Activated naive CD8-positive, alpha-beta T cell treated with anti-CD3 and anti-CD28 coated beads, Interleukin-2, amount 50 U/mL, for 24 hours (primary cell): Measurements from ENCODE around the gene PPM1G.

ENCODE experiments used
- ATAC-seq: fragments of 150-1000 bp; cut with Tn5 transposase; one replicate; pipeline ENCODE4 v1.10.0; 2021
- DNase-seq: peaks from one replicate; pipeline ENCODE4 v3.0.0; 2021
- H3K27ac Mint-ChIP-seq: one replicate; pipeline ENCODE4 v1.8.0; 2021; ENCODE audit warnings: mild to moderate bottlenecking, mixed read lengths
- H3K27me3 Mint-ChIP-seq: one replicate; pipeline ENCODE4 v1.8.0; 2021; ENCODE audit warnings: mixed read lengths
- H3K36me3 Mint-ChIP-seq: one replicate; pipeline ENCODE4 v1.8.0; 2021; ENCODE audit warnings: low read depth, mixed read lengths
- H3K4me1 Mint-ChIP-seq: one replicate; pipeline ENCODE4 v1.8.0; 2021; ENCODE audit warnings: mixed read lengths
- H3K4me3 Mint-ChIP-seq: one replicate; pipeline ENCODE4 v1.8.0; 2021; ENCODE audit warnings: mild to moderate bottlenecking, moderate library complexity, mixed read lengths
- H3K9me3 Mint-ChIP-seq: one replicate; pipeline ENCODE4 v1.8.0; 2021; ENCODE audit warnings: mixed read lengths

PPM1G gene

GRCh38 chr2:27390822-27391679, 18.3 kb downstream of the PPM1G start:
- DNase-seq (no peak), ATAC-seq (peak; percentile 33)
- peak overlapping the region; percentile 39 for H3K27ac Mint-ChIP-seq
- peaks cover 19% of the 10 kb centered on the region for H3K4me1 Mint-ChIP-seq
- peaks cover 43% of the 10 kb centered on the region for H3K36me3 Mint-ChIP-seq
- H3K27me3 Mint-ChIP-seq, result no peaks in the 10 kb centered on the region
- no peaks in the 10 kb centered on the region for H3K9me3 Mint-ChIP-seq
- peak overlapping the region; percentile 36 for H3K4me3 Mint-ChIP-seq

- Mint-ChIP-seq H3K9me3 (no peaks in the 10 kb centered on the region), H3K27ac (peak overlapping the region; percentile 81), H3K27me3 (no peaks in the 10 kb centered on the region), H3K4me1 (peaks cover 46% of the 10 kb centered on the region), H3K4me3 (peak overlapping the region; percentile 86), H3K36me3 (peaks cover 64% of the 10 kb centered on the region)
- DNase-seq (no peak), ATAC-seq (no peak)
Measured at GRCh38 chr2:27381577-27382181, 27.7 kb downstream of the PPM1G start.

GRCh38 chr2:27380626-27381545, 28.5 kb downstream of the PPM1G start, which contains the start of gene ZNF513:
Gene ZNF513, minus strand, starts transcription at chr2:27380734. Its CDS starts 208 bp downstream, at chr2:27380526.
- ATAC-seq (peak; percentile 84), DNase-seq (peak; percentile 90)
- Mint-ChIP-seq H3K9me3 (no peaks in the 10 kb centered on the region), H3K36me3 (peaks cover 61% of the 10 kb centered on the region), H3K27ac (peak within 1 kb of the TSS; percentile 81), H3K27me3 (no peaks in the 10 kb centered on the region), H3K4me1 (peaks cover 46% of the 10 kb centered on the region), H3K4me3 (peak within 1 kb of the TSS; percentile 86)

- ATAC-seq (peak; percentile 7), DNase-seq (peak; percentile 50)
- H3K4me3 Mint-ChIP-seq, result peak overlapping the region; percentile 86
- no peaks in the 10 kb centered on the region for H3K27me3 Mint-ChIP-seq
- peak overlapping the region; percentile 81 for H3K27ac Mint-ChIP-seq
- peaks cover 45% of the 10 kb centered on the region for H3K4me1 Mint-ChIP-seq
- peaks cover 60% of the 10 kb centered on the region for H3K36me3 Mint-ChIP-seq
- no peaks in the 10 kb centered on the region for H3K9me3 Mint-ChIP-seq
Measured at GRCh38 chr2:27379836-27380625, 29.4 kb downstream of the PPM1G start.

GRCh38 chr2:27379383-27379835, 30.0 kb downstream of the PPM1G start:
- peaks cover 41% of the 10 kb centered on the region for H3K4me1 Mint-ChIP-seq
- H3K27me3 Mint-ChIP-seq, result no peaks in the 10 kb centered on the region
- H3K4me3 Mint-ChIP-seq, result peak overlapping the region; percentile 86
- ATAC-seq, result no peak
- DNase-seq, result no peak
- peak overlapping the region; percentile 81 for H3K27ac Mint-ChIP-seq
- H3K9me3 Mint-ChIP-seq, result no peaks in the 10 kb centered on the region
- peaks cover 61% of the 10 kb centered on the region for H3K36me3 Mint-ChIP-seq

- no peak for DNase-seq
- ATAC-seq, result no peak
Measured at GRCh38 chr2:27378809-27379290, 30.5 kb downstream of the PPM1G start.

GRCh38 chr2:27378096-27378808, 31.1 kb downstream of the PPM1G start:
- Mint-ChIP-seq H3K27ac (peak overlapping the region; percentile 18), H3K36me3 (peaks cover 57% of the 10 kb centered on the region), H3K9me3 (no peaks in the 10 kb centered on the region), H3K4me3 (no peak overlapping the region), H3K27me3 (no peaks in the 10 kb centered on the region), H3K4me1 (peaks cover 37% of the 10 kb centered on the region)
- no peak for DNase-seq
- ATAC-seq, result no peak

More at GRCh38 chr2:27378809-27379290, 30.5 kb downstream of the PPM1G start:
- H3K36me3 Mint-ChIP-seq, result peaks cover 60% of the 10 kb centered on the region
- peak overlapping the region; percentile 81 for H3K27ac Mint-ChIP-seq
- peaks cover 37% of the 10 kb centered on the region for H3K4me1 Mint-ChIP-seq
- H3K4me3 Mint-ChIP-seq, result peak overlapping the region; percentile 86
- H3K27me3 Mint-ChIP-seq, result no peaks in the 10 kb centered on the region
- no peaks in the 10 kb centered on the region for H3K9me3 Mint-ChIP-seq

GRCh38 chr2:27377618-27378095, 31.7 kb downstream of the PPM1G start:
- Mint-ChIP-seq H3K27ac (no peak overlapping the region), H3K4me1 (peaks cover 42% of the 10 kb centered on the region), H3K9me3 (no peaks in the 10 kb centered on the region), H3K4me3 (no peak overlapping the region), H3K36me3 (peaks cover 62% of the 10 kb centered on the region), H3K27me3 (no peaks in the 10 kb centered on the region)
- ATAC-seq, result no peak
- DNase-seq, result no peak

- ATAC-seq (no peak), DNase-seq (no peak)
- Mint-ChIP-seq H3K27ac (peak overlapping the region; percentile 49), H3K4me1 (peaks cover 47% of the 10 kb centered on the region), H3K27me3 (no peaks in the 10 kb centered on the region), H3K4me3 (no peak overlapping the region), H3K9me3 (no peaks in the 10 kb centered on the region), H3K36me3 (peaks cover 62% of the 10 kb centered on the region)
Measured at GRCh38 chr2:27376866-27377617, 32.3 kb downstream of the PPM1G start.

GRCh38 chr2:27376151-27376865, 33.1 kb downstream of the PPM1G start:
- no peak for ATAC-seq
- H3K27me3 Mint-ChIP-seq, result no peaks in the 10 kb centered on the region

GRCh38 chr2:27375513-27376099, 33.8 kb downstream of the PPM1G start:
- Mint-ChIP-seq H3K27ac (no peak overlapping the region), H3K36me3 (peaks cover 60% of the 10 kb centered on the region), H3K27me3 (no peaks in the 10 kb centered on the region), H3K4me1 (peaks cover 43% of the 10 kb centered on the region), H3K9me3 (no peaks in the 10 kb centered on the region), H3K4me3 (no peak overlapping the region)
- ATAC-seq, result no peak
- no peak for DNase-seq

More at GRCh38 chr2:27376151-27376865, 33.1 kb downstream of the PPM1G start:
- Mint-ChIP-seq H3K36me3 (peaks cover 62% of the 10 kb centered on the region), H3K27ac (no peak overlapping the region), H3K4me3 (no peak overlapping the region), H3K4me1 (peaks cover 48% of the 10 kb centered on the region), H3K9me3 (no peaks in the 10 kb centered on the region)
- no peak for DNase-seq
